ENCODE data around the gene DNAJA2. TPM values are rescaled to one million over a fixed set of nuclear protein-coding genes. Genes with fewer than 3 reads are reported as not detected.

DNAJA2 gene
- total and polyA plus RNA-seq, 3 experiments from 2014 or later: 89.8 to 90.6 (median 90.3) TPM

DNA sequence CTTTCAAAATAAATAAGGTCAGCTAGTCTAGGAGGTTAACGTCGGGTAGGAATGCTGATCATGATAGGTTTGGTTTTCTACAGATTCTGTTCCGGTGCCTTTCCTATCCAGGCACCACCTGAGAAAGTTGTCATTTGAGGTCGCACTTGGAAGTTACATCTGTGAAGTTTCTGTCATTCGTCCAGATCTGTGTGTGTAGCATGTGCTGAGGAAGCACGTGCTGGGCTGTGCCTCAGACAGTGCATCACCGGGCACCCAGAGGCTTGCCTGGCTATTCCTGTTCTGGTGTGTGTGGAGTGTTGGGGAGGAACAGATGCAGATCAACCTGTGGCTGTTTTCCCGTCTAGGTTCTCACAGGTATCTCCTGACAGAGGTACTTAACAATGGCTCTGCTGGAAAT is 42.6 kb downstream of the DNAJA2 start:
- Histone ChIP-seq H3K27me3 (ENCODE audit: insufficient read depth, low read length, poor library complexity, severe bottlenecking) (no peaks in the 10 kb centered on the region), H3K4me3 (ENCODE audit: low read length) (no peak overlapping the region), H3K9me3 (ENCODE audit: low read length) (no peaks in the 10 kb centered on the region), H3K27ac (ENCODE audit: low read depth, low read length) (no peak overlapping the region), H3K4me1 (ENCODE audit: insufficient read depth, low read length) (no peaks in the 10 kb centered on the region), H3K36me3 (ENCODE audit: insufficient read depth, low read length) (no peaks in the 10 kb centered on the region)
- POLR2A ChIA-PET: no interaction called here
- Mint-ChIP-seq H3K9me3 (no peaks in the 10 kb centered on the region), H3K27ac (no peak overlapping the region), H3K27me3 (peaks cover 0 to 8% of the 10 kb centered on the region in 2 donors), H3K4me3 (no peak overlapping the region), H3K4me1 (peaks cover 0 to 5% (median 0%) of the 10 kb centered on the region in 3 donors), H3K36me3 (no peaks in the 10 kb centered on the region)
- DNase-seq: no peak
- CTCF ChIA-PET: interaction anchor here (1.1 to 2.8 kb wide), 4 partner anchors 11 to 257 kb away, joined by 3 to 6 read pairs (median 4); no protein-coding TSS in a partner anchor

DNA sequence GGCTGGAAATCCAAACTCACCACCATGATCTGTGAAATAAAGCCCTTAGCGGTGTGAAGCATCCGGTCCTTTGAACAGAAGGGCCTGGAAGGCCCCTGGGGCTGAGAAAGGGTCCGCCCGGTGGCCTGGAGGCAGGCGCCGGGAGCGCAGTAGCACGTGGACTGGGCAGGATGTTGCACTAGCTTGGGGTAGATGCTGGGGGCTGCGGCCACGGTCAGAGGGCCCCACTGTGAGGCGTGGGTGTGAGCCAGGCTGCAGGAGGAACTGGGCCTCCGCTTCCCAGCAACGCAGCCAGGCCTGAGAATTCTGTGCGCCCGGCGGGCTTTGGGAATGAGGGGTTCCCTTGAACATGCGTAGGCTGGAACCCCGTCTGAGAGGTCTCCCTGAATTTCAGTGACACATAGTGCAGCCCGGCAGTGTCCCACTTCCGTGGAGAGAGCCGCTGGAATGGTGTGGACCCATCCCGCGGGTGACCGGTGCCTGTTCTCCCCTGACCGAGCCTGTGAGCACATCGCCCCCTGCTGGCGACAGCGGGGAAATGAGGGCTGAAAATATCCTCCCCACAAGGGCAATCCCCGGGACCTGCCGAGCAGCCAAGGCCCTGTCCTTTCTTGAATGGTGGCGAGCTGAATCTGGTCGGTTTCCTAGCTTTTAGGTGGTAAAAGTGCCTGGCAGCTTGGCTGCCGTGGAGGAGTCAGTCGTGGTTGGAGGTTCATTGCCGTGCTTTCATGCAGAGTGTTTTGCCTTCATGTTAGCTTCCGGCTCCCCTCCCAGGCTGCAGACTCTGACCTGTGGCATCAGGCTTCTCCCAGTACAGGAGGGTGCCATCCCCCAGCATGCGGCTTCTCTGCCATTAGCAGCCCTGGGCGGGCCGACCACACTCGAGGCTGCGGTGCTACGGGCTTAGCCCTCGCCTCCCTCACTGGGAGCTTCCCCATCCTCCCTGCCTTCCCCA is 43.8 kb downstream of the DNAJA2 start:
- CTCF ChIA-PET: interaction anchor here (1.0 to 2.8 kb wide), 6 partner anchors 9 to 256 kb away, joined by 3 to 6 read pairs (median 3); no protein-coding TSS in a partner anchor
- Mint-ChIP-seq H3K36me3 (no peaks in the 10 kb centered on the region), H3K4me3 (no peak overlapping the region), H3K27me3 (peaks cover 0 to 8% of the 10 kb centered on the region in 2 donors), H3K9me3 (no peaks in the 10 kb centered on the region), H3K27ac (no peak overlapping the region), H3K4me1 (peaks cover 0 to 5% (median 0%) of the 10 kb centered on the region in 3 donors)
- DNase-seq: peak; percentile 31 to 68 (median 42)
- POLR2A ChIA-PET: no interaction called here
- Histone ChIP-seq H3K9me3 (ENCODE audit: low read length) (no peaks in the 10 kb centered on the region), H3K4me3 (ENCODE audit: low read length) (no peak overlapping the region), H3K36me3 (ENCODE audit: insufficient read depth, low read length) (no peaks in the 10 kb centered on the region), H3K27me3 (ENCODE audit: insufficient read depth, low read length, poor library complexity, severe bottlenecking) (no peaks in the 10 kb centered on the region), H3K4me1 (ENCODE audit: insufficient read depth, low read length) (no peaks in the 10 kb centered on the region), H3K27ac (ENCODE audit: low read depth, low read length) (no peak overlapping the region)

DNA sequence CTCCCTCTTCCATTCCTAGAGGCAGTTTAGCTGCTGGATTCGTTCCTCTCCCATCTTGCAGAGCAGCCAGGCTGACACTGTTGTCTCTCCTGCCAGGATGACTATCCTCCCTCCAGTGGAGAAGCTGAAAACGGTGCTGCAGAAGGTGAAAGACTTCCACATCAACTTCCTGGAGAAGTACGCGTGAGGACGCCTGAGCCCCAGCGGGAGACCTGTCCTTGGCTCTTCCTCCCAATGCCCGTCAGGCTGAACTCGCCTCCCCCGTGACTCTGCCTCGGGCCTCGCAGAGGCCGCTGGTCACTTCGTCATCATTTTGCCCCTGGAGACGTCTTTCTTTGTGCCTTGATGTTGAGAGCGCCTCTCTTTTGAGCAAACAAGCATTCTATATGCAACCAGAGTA is 44.7 kb downstream of the DNAJA2 start:
- no peaks in the 10 kb centered on the region for H3K9me3 Mint-ChIP-seq
- H3K27me3 Mint-ChIP-seq: peaks cover 0 to 8% of the 10 kb centered on the region in 2 donors
- CTCF ChIA-PET: interaction anchor here (1.1 kb wide), 1 partner anchor 75 kb away, joined by 3 read pairs; no protein-coding TSS in a partner anchor
- peak overlapping the region in 1 of 8 donors; percentile 68 for H3K27ac Mint-ChIP-seq
- no peaks in the 10 kb centered on the region for H3K36me3 Mint-ChIP-seq
- no peaks in the 10 kb centered on the region for H3K9me3 ChIP-seq (ENCODE audit: low read length)
- peaks cover 0 to 5% (median 0%) of the 10 kb centered on the region in 3 donors for H3K4me1 Mint-ChIP-seq
- no peaks in the 10 kb centered on the region for H3K27me3 ChIP-seq (ENCODE audit: insufficient read depth, low read length, poor library complexity, severe bottlenecking)
- H3K4me3 ChIP-seq (ENCODE audit: low read length): no peak overlapping the region
- POLR2A ChIA-PET: no interaction called here
- no peaks in the 10 kb centered on the region for H3K4me1 ChIP-seq (ENCODE audit: insufficient read depth, low read length)
- H3K4me3 Mint-ChIP-seq: no peak overlapping the region
- H3K36me3 ChIP-seq (ENCODE audit: insufficient read depth, low read length): no peaks in the 10 kb centered on the region
- H3K27ac ChIP-seq (ENCODE audit: low read depth, low read length): no peak overlapping the region
- no peak for DNase-seq

DNA sequence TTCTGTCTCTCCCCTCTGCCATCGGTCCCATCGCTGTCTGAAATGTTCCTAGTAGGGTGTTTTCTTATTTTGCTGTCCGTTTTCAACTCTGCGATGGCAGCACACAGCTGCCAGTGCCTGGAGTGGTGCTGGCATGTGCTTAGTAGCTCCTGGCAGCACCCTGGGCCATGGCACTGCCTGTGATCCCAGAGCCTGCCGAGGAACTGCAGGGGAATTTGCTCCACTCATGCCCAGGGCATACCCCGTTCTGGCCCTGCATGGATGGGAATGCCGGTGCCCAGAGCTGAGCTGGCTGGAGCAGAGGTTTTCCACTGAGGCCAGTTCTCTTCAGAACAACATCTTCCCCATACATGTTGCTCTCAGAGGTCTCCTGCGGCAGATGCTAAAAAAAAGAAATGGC is 46.2 kb downstream of the DNAJA2 start:
- no peak overlapping the region for H3K27ac Mint-ChIP-seq
- Histone ChIP-seq H3K4me1 (ENCODE audit: insufficient read depth, low read length) (no peaks in the 10 kb centered on the region), H3K27ac (ENCODE audit: low read depth, low read length) (no peak overlapping the region), H3K9me3 (ENCODE audit: low read length) (no peaks in the 10 kb centered on the region), H3K36me3 (ENCODE audit: insufficient read depth, low read length) (no peaks in the 10 kb centered on the region), H3K27me3 (ENCODE audit: insufficient read depth, low read length, poor library complexity, severe bottlenecking) (no peaks in the 10 kb centered on the region), H3K4me3 (ENCODE audit: low read length) (no peak overlapping the region)
- ChIA-PET POLR2A (no interaction called here), CTCF (no interaction called here)
- no peak for DNase-seq
- peaks cover 0 to 5% (median 0%) of the 10 kb centered on the region in 3 donors for H3K4me1 Mint-ChIP-seq
- peaks cover 0 to 8% of the 10 kb centered on the region in 2 donors for H3K27me3 Mint-ChIP-seq
- no peaks in the 10 kb centered on the region for H3K9me3 Mint-ChIP-seq
- no peaks in the 10 kb centered on the region for H3K36me3 Mint-ChIP-seq
- no peak overlapping the region for H3K4me3 Mint-ChIP-seq

DNA sequence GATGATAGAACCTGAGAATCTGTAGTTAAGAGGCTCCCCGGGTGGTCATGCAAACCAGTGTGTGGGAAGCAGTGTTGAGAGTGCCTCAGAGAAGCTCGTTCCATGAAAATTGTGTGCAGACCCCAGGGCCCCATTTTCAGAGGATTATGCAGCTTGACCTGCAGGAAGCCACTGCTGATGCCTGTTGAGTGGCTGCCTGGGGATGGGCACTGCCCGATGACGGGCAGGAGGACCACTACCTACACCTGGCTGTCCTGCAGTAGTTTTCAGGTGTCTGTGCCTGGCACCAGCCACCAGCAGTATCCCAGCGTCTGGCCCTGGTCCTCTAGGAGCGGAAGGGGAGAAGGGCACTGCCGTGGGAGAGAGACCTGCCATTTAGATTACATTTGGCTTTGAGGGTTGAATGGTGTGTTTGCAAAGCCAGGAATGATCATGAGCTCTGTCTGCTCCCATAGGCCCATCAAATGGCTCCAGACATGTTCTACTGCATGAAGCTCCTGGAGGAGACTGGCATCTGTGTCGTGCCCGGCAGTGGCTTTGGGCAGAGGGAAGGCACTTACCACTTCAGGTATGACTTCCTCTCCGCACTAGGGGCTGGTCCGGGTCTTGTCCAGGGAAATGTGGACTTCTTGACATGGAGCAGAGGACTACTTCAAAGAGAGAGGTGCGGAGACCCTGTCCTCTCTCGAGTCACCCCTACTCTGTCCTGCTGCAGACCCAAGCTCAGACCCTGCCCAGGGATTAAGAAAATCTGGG is 46.8 kb downstream of the DNAJA2 start:
- ChIA-PET POLR2A (no interaction called here), CTCF (interaction anchor here (1.2 kb wide), 1 partner anchor 10 kb away, joined by 3 read pairs; no protein-coding TSS in a partner anchor)
- H3K27ac Mint-ChIP-seq: no peak overlapping the region
- H3K9me3 Mint-ChIP-seq: no peaks in the 10 kb centered on the region
- H3K27me3 Mint-ChIP-seq: peaks cover 0 to 8% of the 10 kb centered on the region in 2 donors
- Histone ChIP-seq H3K27ac (ENCODE audit: low read depth, low read length) (no peak overlapping the region), H3K36me3 (ENCODE audit: insufficient read depth, low read length) (no peaks in the 10 kb centered on the region), H3K4me3 (ENCODE audit: low read length) (no peak overlapping the region), H3K4me1 (ENCODE audit: insufficient read depth, low read length) (no peaks in the 10 kb centered on the region), H3K9me3 (ENCODE audit: low read length) (no peaks in the 10 kb centered on the region), H3K27me3 (ENCODE audit: insufficient read depth, low read length, poor library complexity, severe bottlenecking) (no peaks in the 10 kb centered on the region)
- peaks cover 0 to 5% (median 0%) of the 10 kb centered on the region in 3 donors for H3K4me1 Mint-ChIP-seq
- no peak overlapping the region for H3K4me3 Mint-ChIP-seq
- no peak for DNase-seq
- H3K36me3 Mint-ChIP-seq: no peaks in the 10 kb centered on the region

DNA sequence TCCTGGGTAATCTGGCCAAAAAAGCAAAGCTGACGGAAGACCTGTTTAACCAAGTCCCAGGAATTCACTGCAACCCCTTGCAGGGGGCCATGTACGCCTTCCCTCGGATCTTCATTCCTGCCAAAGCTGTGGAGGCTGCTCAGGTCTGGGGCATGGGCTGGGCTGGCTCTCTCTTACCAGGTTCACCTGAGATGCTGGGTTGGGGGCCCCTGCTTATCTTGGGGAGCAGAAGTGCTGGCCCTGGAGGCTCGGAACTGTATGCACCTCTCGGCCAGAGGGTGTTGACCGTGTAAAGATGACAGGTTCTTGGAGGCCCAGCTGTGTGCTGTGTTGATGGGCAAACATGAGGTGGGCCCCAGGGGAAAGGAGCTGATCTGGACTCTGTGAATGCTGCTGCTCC is 49.1 kb downstream of the DNAJA2 start:
- no peak overlapping the region for H3K4me3 ChIP-seq (ENCODE audit: low read length)
- no peak for DNase-seq
- no peaks in the 10 kb centered on the region for H3K9me3 ChIP-seq (ENCODE audit: low read length)
- CTCF ChIA-PET: no interaction called here
- no peaks in the 10 kb centered on the region for H3K4me1 ChIP-seq (ENCODE audit: insufficient read depth, low read length)
- Mint-ChIP-seq H3K36me3 (no peaks in the 10 kb centered on the region), H3K4me1 (no peaks in the 10 kb centered on the region), H3K9me3 (no peaks in the 10 kb centered on the region), H3K27me3 (peaks cover 1 to 4% of the 10 kb centered on the region in 2 donors), H3K4me3 (no peak overlapping the region), H3K27ac (peak overlapping the region in 1 of 8 donors; percentile 38)
- H3K27me3 ChIP-seq (ENCODE audit: insufficient read depth, low read length, poor library complexity, severe bottlenecking): no peaks in the 10 kb centered on the region
- H3K36me3 ChIP-seq (ENCODE audit: insufficient read depth, low read length): no peaks in the 10 kb centered on the region
- POLR2A ChIA-PET: no interaction called here
- no peak overlapping the region for H3K27ac ChIP-seq (ENCODE audit: low read depth, low read length)

DNA sequence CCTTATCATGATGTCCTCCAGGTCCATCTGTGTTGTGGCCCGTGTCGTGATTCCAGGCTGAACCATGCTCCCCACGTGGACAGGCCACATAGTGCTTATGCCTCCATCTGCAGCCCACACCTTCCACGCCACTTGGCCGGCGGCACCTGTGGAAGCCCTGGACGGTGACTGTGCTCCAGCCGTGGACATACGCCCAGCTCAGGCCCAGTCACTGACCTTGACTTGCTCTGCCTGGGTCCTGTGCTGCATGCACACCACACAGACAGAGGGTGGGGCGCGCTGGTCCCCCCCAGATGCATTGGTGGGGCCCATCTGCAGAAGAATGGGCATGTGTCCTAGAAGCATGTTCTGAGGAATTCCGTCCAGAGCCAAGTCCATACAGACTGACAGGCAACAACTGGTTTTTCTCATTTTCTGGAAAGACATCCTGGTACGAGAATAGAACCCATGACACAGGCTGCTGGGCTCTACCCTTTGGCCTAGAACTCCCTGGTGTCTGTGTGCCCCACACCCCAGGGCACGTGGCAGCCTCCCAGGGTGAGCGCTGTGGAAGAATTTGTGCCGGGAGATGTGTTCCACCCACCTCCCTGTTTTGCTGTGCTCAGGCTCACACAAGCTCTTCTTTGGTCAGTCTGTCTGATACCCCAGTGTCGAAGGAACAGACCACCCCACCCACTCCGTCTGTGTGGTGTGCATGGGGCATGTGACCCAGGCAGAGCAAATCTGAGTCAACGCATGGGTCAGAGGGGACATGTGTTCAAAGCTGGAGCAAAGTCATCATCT is 49.8 kb downstream of the DNAJA2 start:
- CTCF ChIA-PET: no interaction called here

More for the DNA sequence above, 49.8 kb downstream of the DNAJA2 start:
- Mint-ChIP-seq H3K36me3 (no peaks in the 10 kb centered on the region), H3K4me1 (no peaks in the 10 kb centered on the region), H3K27me3 (peaks cover under 1 to 2% of the 10 kb centered on the region in 2 donors), H3K9me3 (no peaks in the 10 kb centered on the region), H3K27ac (no peak overlapping the region), H3K4me3 (no peak overlapping the region)
- no peak for DNase-seq
- POLR2A ChIA-PET: no interaction called here
- Histone ChIP-seq H3K9me3 (ENCODE audit: low read length) (no peaks in the 10 kb centered on the region), H3K4me3 (ENCODE audit: low read length) (no peak overlapping the region), H3K27ac (ENCODE audit: low read depth, low read length) (no peak overlapping the region), H3K27me3 (ENCODE audit: insufficient read depth, low read length, poor library complexity, severe bottlenecking) (no peaks in the 10 kb centered on the region), H3K4me1 (ENCODE audit: insufficient read depth, low read length) (no peaks in the 10 kb centered on the region), H3K36me3 (ENCODE audit: insufficient read depth, low read length) (no peaks in the 10 kb centered on the region)

Data from CD8-positive, alpha-beta memory T cell (primary cell).